Measurements from ENCODE around the gene TNS1.

DNA sequence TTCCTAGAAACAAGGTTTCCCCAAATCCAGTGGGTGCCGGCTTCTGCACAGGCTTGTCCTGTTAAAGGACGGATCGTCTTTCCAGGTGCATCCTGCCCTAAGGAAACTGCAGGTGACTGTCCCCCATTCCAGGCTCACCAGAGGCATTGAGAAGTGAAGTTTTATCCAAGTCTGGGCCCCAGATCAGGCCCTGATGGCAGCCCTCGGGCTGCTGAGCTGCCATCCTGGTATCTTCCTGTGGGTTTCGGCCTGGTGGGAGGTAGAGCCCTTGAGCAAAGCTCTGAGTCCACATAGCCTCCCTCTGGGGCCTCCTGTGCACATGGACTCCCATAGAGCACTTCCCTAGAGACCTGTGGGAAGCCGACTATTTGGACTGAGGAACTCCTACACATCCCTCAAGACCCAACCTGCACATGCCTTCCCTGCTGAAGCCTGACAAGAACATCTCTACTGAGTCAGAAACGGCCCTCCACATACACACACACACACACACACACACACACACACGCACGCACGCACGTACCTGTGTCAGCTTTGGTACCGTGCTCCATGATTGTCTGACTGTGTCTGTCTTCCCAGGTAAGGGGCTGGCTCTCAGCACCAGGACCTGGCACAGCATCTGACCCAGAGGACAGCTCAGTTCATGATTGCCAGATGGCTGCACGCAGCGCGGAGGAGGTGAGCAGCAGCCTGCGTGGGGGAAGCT lies 16.4 kb downstream of the TNS1 start:
- TF ChIP-seq POLR2A (IDR thresholded peaks at IDR 0.05) (no peak), EP300 (IDR thresholded peaks at IDR 0.05) (no peak)
- TF ChIP-seq, protein P1, sequence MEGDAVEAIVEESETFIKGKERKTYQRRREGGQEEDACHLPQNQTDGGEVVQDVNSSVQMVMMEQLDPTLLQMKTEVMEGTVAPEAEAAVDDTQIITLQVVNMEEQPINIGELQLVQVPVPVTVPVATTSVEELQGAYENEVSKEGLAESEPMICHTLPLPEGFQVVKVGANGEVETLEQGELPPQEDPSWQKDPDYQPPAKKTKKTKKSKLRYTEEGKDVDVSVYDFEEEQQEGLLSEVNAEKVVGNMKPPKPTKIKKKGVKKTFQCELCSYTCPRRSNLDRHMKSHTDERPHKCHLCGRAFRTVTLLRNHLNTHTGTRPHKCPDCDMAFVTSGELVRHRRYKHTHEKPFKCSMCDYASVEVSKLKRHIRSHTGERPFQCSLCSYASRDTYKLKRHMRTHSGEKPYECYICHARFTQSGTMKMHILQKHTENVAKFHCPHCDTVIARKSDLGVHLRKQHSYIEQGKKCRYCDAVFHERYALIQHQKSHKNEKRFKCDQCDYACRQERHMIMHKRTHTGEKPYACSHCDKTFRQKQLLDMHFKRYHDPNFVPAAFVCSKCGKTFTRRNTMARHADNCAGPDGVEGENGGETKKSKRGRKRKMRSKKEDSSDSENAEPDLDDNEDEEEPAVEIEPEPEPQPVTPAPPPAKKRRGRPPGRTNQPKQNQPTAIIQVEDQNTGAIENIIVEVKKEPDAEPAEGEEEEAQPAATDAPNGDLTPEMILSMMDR (IDR thresholded peaks at IDR 0.05): no peak

Data from tibial nerve (tissue), 4 donors.